Myocyte (in vitro differentiated cells): Measurements from ENCODE around the gene EP300. TPM values are rescaled to one million over a fixed set of nuclear protein-coding genes. Genes with fewer than 3 reads are reported as not detected.
A peak's percentile ranks its signal among the peaks of the same experiment; 100 is the strongest.
"Not testable (repeated sequence)": the region's sequence is repeated elsewhere in the genome, so short reads cannot be mapped to it uniquely, and the experiment has no call there.

ENCODE experiments used
- DNase-seq: peaks from one replicate; pipeline ENCODE4 v3.0.0-alpha.2; 2012; ENCODE audit warnings: low read depth
- polyA plus RNA-seq: library from polyadenylated mRNA; unstranded; fragments of >200 nt; gene quantifications from one replicate; pipeline ENCODE4 v1.2.1, GENCODE V29; 2012; ENCODE audit warnings: missing spikeins
- total RNA-seq: library from RNA; depleted of rRNA; stranded (reverse); fragments of >200 nt; gene quantifications from 2 replicates; pipeline ENCODE4 v1.2.3, GENCODE V29; 2014

Gene EP300
- total RNA-seq: 30.4 and 41.1 TPM in 2 replicates
- polyA plus RNA-seq: 19.3 TPM

GRCh38 chr22:41092023-41092817 is at the start of gene EP300:
TSS of gene EP300 (plus strand) at chr22:41092592. CDS start at chr22:41093005, 413 bp downstream.
- peak; percentile 85 for DNase-seq

- no peak for DNase-seq
Measured at GRCh38 chr22:41043722-41044121, 48.7 kb upstream of the EP300 start.

- DNase-seq: not testable (repeated sequence)
Measured at GRCh38 chr22:41045575-41045974, 46.8 kb upstream of the EP300 start.

GRCh38 chr22:41047801-41048211 is 44.6 kb upstream of the EP300 start:
- DNase-seq: no peak

- not testable (repeated sequence) for DNase-seq
Measured at GRCh38 chr22:41048345-41048744, 44.0 kb upstream of the EP300 start.

- DNase-seq: peak; percentile 85
Measured at GRCh38 chr22:41048791-41049717, 43.3 kb upstream of the EP300 start.

- DNase-seq: not testable (repeated sequence)
Measured at GRCh38 chr22:41049795-41050194, 42.6 kb upstream of the EP300 start.

- DNase-seq: no peak
Measured at GRCh38 chr22:41050883-41051282, 41.5 kb upstream of the EP300 start.

GRCh38 chr22:41052661-41053490 is 39.5 kb upstream of the EP300 start:
- DNase-seq: no peak

GRCh38 chr22:41057076-41057475 is 35.3 kb upstream of the EP300 start:
- no peak for DNase-seq

GRCh38 chr22:41062146-41062545 is 30.2 kb upstream of the EP300 start:
- no peak for DNase-seq

- not testable (repeated sequence) for DNase-seq
Measured at GRCh38 chr22:41064326-41064725, 28.1 kb upstream of the EP300 start.

- not testable (repeated sequence) for DNase-seq
Measured at GRCh38 chr22:41066341-41066740, 26.1 kb upstream of the EP300 start.

GRCh38 chr22:41067968-41068367 is 24.4 kb upstream of the EP300 start:
- DNase-seq: not testable (repeated sequence)

- no peak for DNase-seq
Measured at GRCh38 chr22:41070665-41071331, 21.6 kb upstream of the EP300 start.

- no peak for DNase-seq
Measured at GRCh38 chr22:41074061-41074460, 18.3 kb upstream of the EP300 start.

GRCh38 chr22:41074466-41074865 is 17.9 kb upstream of the EP300 start:
- DNase-seq: no peak

GRCh38 chr22:41074941-41075710 is 17.3 kb upstream of the EP300 start:
- DNase-seq: no peak

- no peak for DNase-seq
Measured at GRCh38 chr22:41075946-41076345, 16.4 kb upstream of the EP300 start.

- no peak for DNase-seq
Measured at GRCh38 chr22:41076857-41077256, 15.5 kb upstream of the EP300 start.
